ENCODE measurements around the gene APBA1. TPM values are rescaled to one million over a fixed set of nuclear protein-coding genes. Genes with fewer than 3 reads are reported as not detected.

Gene APBA1
- total RNA-seq, 1 donor from 2014 or later, result 0.29 TPM

GRCh38 chr9:69559126-69559525, 113.0 kb downstream of the APBA1 start:
- no peak overlapping the region for H3K4me3 ChIP-seq (ENCODE audit: low read depth, low read length)
- no peak for DNase-seq (ENCODE audit: low read depth)
- no peak for TF ChIP-seq CTCF (conservative IDR thresholded peaks at IDR 0.05; ENCODE audit: low read depth, low read length)

- TF ChIP-seq CTCF (conservative IDR thresholded peaks at IDR 0.05; ENCODE audit: low read depth, low read length), result no peak
- no peak for DNase-seq (ENCODE audit: low read depth)
- no peak overlapping the region for H3K4me3 ChIP-seq (ENCODE audit: low read depth, low read length)
Measured at GRCh38 chr9:69556707-69557106, 115.5 kb downstream of the APBA1 start.

- no peak for DNase-seq (ENCODE audit: low read depth)
- no peak for TF ChIP-seq CTCF (conservative IDR thresholded peaks at IDR 0.05; ENCODE audit: low read depth, low read length)
- no peak overlapping the region for H3K4me3 ChIP-seq (ENCODE audit: low read depth, low read length)
Measured at GRCh38 chr9:69555802-69556201, 116.4 kb downstream of the APBA1 start.

GRCh38 chr9:69554945-69555344, 117.2 kb downstream of the APBA1 start:
- no peak overlapping the region for H3K4me3 ChIP-seq (ENCODE audit: low read depth, low read length)
- no peak for TF ChIP-seq CTCF (conservative IDR thresholded peaks at IDR 0.05; ENCODE audit: low read depth, low read length)
- DNase-seq (ENCODE audit: low read depth), result peak; percentile 82

- no peak for DNase-seq (ENCODE audit: low read depth)
- peak; percentile 94 for TF ChIP-seq CTCF (conservative IDR thresholded peaks at IDR 0.05; ENCODE audit: low read depth, low read length)
- no peak overlapping the region for H3K4me3 ChIP-seq (ENCODE audit: low read depth, low read length)
Measured at GRCh38 chr9:69549310-69550202, 122.6 kb downstream of the APBA1 start.

GRCh38 chr9:69548681-69549080, 123.5 kb downstream of the APBA1 start:
- no peak for TF ChIP-seq CTCF (conservative IDR thresholded peaks at IDR 0.05; ENCODE audit: low read depth, low read length)
- no peak overlapping the region for H3K4me3 ChIP-seq (ENCODE audit: low read depth, low read length)
- no peak for DNase-seq (ENCODE audit: low read depth)

- DNase-seq (ENCODE audit: low read depth), result no peak
Measured at GRCh38 chr9:69546265-69546664, 125.9 kb downstream of the APBA1 start.

More at GRCh38 chr9:69546265-69546664, 125.9 kb downstream of the APBA1 start:
- no peak overlapping the region for H3K4me3 ChIP-seq (ENCODE audit: low read depth, low read length)
- TF ChIP-seq CTCF (conservative IDR thresholded peaks at IDR 0.05; ENCODE audit: low read depth, low read length), result peak; percentile 71

Measured in epithelial cell of proximal tubule (primary cell).